Measurements from ENCODE around the gene CDK5RAP1. TPM values are rescaled to one million over a fixed set of nuclear protein-coding genes. Genes with fewer than 3 reads are reported as not detected.
A peak's percentile ranks its signal among the peaks of the same experiment; 100 is the strongest.

The CDK5RAP1 gene
- total and polyA plus RNA-seq, 2 of the 8 experiments (the other 6 are each of a cell fraction or from before 2014, with no cell fraction given) = 37.8 to 46.6 TPM

GRCh38 chr20:33443512-33444239 is 42.4 kb upstream of the CDK5RAP1 start, which contains the start of gene SNTA1:
TSS of gene SNTA1 (minus strand) at chr20:33443763. CDS start at chr20:33443620, 143 bp downstream.
- Histone ChIP-seq H4K20me1 (replicated peaks in 1 of 2; ENCODE audit: control insufficient read depth in 1 of 2, insufficient read depth in 2 of 2, low read length in 2 of 2) (peaks cover 0 to 4% of the 10 kb centered on the region in 2 experiments), H3K14ac (ENCODE audit: insufficient read length) (no peak within 1 kb of the TSS), H2BK15ac (ENCODE audit: low read length) (no peak within 1 kb of the TSS), H4K8ac (ENCODE audit: extremely low read depth, insufficient read depth, low read length) (peak within 1 kb of the TSS; percentile 71), H3K79me1 (ENCODE audit: low read depth, low read length) (no peaks in the 10 kb centered on the region), H2AFZ (ENCODE audit: low read length) (peak within 1 kb of the TSS; percentile 99), H3K4me2 (ENCODE audit: insufficient read depth in 1 of 2, low read depth in 2 of 2, low read length in 2 of 2) (peak within 1 kb of the TSS; percentile 86 to 100), H4K91ac (replicated peaks; ENCODE audit: insufficient read length, low read length) (no peak within 1 kb of the TSS), H2AK5ac (ENCODE audit: low read depth, low read length) (no peak within 1 kb of the TSS), H4K5ac (ENCODE audit: insufficient read length, low read depth, low read length) (no peak within 1 kb of the TSS), H3K9ac (replicated peaks in 1 of 4; ENCODE audit: extremely low read depth in 1 of 4, low read depth in 3 of 4, low read length in 3 of 4) (peak within 1 kb of the TSS in 3 of 4 experiments; percentile 20 to 71 (median 51); a peak in 4 of 7 replicates), H3K56ac (replicated peaks; ENCODE audit: insufficient read length, low read depth, low read length) (no peak within 1 kb of the TSS), H3K4me1 (replicated peaks in 1 of 4; ENCODE audit: control insufficient read depth in 3 of 4, insufficient read depth in 4 of 4, low read length in 3 of 4) (peaks cover 0 to 7% (median 3%) of the 10 kb centered on the region in 4 experiments; a peak in 4 of 7 replicates), H3K79me2 (ENCODE audit: control insufficient read depth in 1 of 2, insufficient read depth in 2 of 2, low read length in 2 of 2) (no peaks in the 10 kb centered on the region), H3K36me3 (ENCODE audit: control insufficient read depth in 2 of 4, insufficient read depth in 4 of 4, low read length in 3 of 4) (no peaks in the 10 kb centered on the region), H3K18ac (ENCODE audit: extremely low read depth, low read length) (peak within 1 kb of the TSS; percentile 90), H3K9me3 (ENCODE audit: insufficient read depth in 2 of 2, low read depth in 1 of 2, low read length in 1 of 2) (no peaks in the 10 kb centered on the region; a peak in 1 of 4 replicates), H3K23me2 (ENCODE audit: low read depth, low read length) (peaks cover 6% of the 10 kb centered on the region; the same call in 1 of the 2 replicates), H3K23ac (ENCODE audit: insufficient read length) (no peak within 1 kb of the TSS), H2BK5ac (ENCODE audit: low read depth, low read length) (no peak within 1 kb of the TSS), H2BK12ac (ENCODE audit: low read depth, low read length) (no peak within 1 kb of the TSS), H2BK20ac (ENCODE audit: low read length) (no peak within 1 kb of the TSS), H3K4ac (replicated peaks; ENCODE audit: insufficient read length, low read depth, low read length) (no peak within 1 kb of the TSS), H2BK120ac (replicated peaks; ENCODE audit: low read depth, low read length) (no peak within 1 kb of the TSS), H3K27ac (ENCODE audit: low read depth, low read length) (no peak within 1 kb of the TSS), H3K4me3 (ENCODE audit: extremely low read depth in 1 of 4, insufficient read depth in 2 of 4, low read depth in 3 of 4, low read length in 4 of 4) (peak within 1 kb of the TSS; percentile 47 to 71 (median 68)), H3K27me3 (replicated peaks in 1 of 4; ENCODE audit: control insufficient read depth in 3 of 4, extremely low read depth in 1 of 4, insufficient read depth in 3 of 4, low read length in 3 of 4) (peaks cover 3 to 18% (median 15%) of the 10 kb centered on the region in 4 experiments)
- 0% methylated on average over 8 of the region's 75 CpGs; no CpG with 5 or more reads in 1 of the 2 experiments for WGBS, 2 experiments (ENCODE audit: extremely low coverage in 1 of 2, insufficient coverage in 1 of 2, insufficient read length in 1 of 2, insufficient replicate concordance in 2 of 2, low coverage in 1 of 2, low lambda C conversion rate in 2 of 2, missing lambda C conversion rate in 1 of 2)
- DNase-seq (ENCODE audit: low read depth in 1 of 2, low spot score in 2 of 2) (peak; percentile 77 to 94), FAIRE-seq (no peak)
- ChIA-PET POLR2A (ENCODE audit: partially characterized antibody) (interaction anchor here (0.5 to 1.8 kb wide), 7 partner anchors 9 to 973 kb away, joined by 3 to 7 read pairs (median 3); partner anchors contain the start of gene CBFA2T2), CTCF (ENCODE audit: partially characterized antibody) (interaction anchor here (0.6 to 1.6 kb wide), 3 partner anchors 14 to 210 kb away, joined by 3 to 5 read pairs (median 3); no protein-coding TSS in a partner anchor)
- TF ChIP-seq SAP30 (IDR thresholded peaks at IDR 0.05; ENCODE audit: insufficient read depth, insufficient replicate concordance, low read length) = peak; percentile 74
- TF ChIP-seq RNF2 (IDR thresholded peaks at IDR 0.05; ENCODE audit: borderline replicate concordance, low read depth, low read length, missing control alignments, poor library complexity, severe bottlenecking) = no peak
- no peak for TF ChIP-seq SIX5 (IDR thresholded peaks at IDR 0.05; ENCODE audit: low read depth, low read length)
- TF ChIP-seq RXRA (IDR thresholded peaks at IDR 0.05; ENCODE audit: insufficient read depth, low read depth, low read length) = no peak
- TF ChIP-seq TBP (IDR thresholded peaks at IDR 0.05; ENCODE audit: low read depth, low read length) = no peak; the same call in 1 of the 2 replicates
- no peak for TF ChIP-seq BACH1 (IDR thresholded peaks at IDR 0.05; ENCODE audit: low read length)
- TF ChIP-seq SIN3A (conservative IDR thresholded peaks at IDR 0.05 in 1 of 2, IDR thresholded peaks at IDR 0.05 in 1 of 2; ENCODE audit: low read depth in 1 of 2, low read length in 2 of 2) = peak in 1 of 2 experiments; percentile 75; a peak in 2 of 4 replicates
- 0 out of 3 replicates have a peak, but pooled peaks of 1 of the 2 experiments have one; percentile 18 for TF ChIP-seq POLR2A (IDR thresholded peaks at IDR 0.05; ENCODE audit: control extremely low read depth in 1 of 2, low read depth in 2 of 2, low read length in 2 of 2)
- no peak for TF ChIP-seq SP2 (IDR thresholded peaks at IDR 0.05; ENCODE audit: low read length)
- TF ChIP-seq TAF1 (IDR thresholded peaks at IDR 0.05; ENCODE audit: low read depth, low read length) = peak; percentile 52; the same call in 1 of the 2 replicates
- no peak for TF ChIP-seq BRCA1 (IDR thresholded peaks at IDR 0.05; ENCODE audit: low read depth, low read length)

Measured in H1 (cell line).